Measurements from ENCODE around the gene HOXC6.
A peak's percentile ranks its signal among the peaks of the same experiment; 100 is the strongest.

The HOXC6 gene

GRCh38 chr12:53992377-53992889, 35.8 kb upstream of the HOXC6 start:
- H3K9ac ChIP-seq (ENCODE audit: low read length): no peak overlapping the region
- H3K36me3 ChIP-seq (ENCODE audit: insufficient read depth, low read length): no peaks in the 10 kb centered on the region
- H3K27me3 ChIP-seq (ENCODE audit: control insufficient read depth in 1 of 2, insufficient read depth in 2 of 2, low read length in 2 of 2): peaks cover 76 to 99% of the 10 kb centered on the region in 2 donors
- H3K4me3 ChIP-seq (ENCODE audit: low read depth in 1 of 2, low read length in 2 of 2): no peak overlapping the region
- no peaks in the 10 kb centered on the region for H3K9me3 ChIP-seq (ENCODE audit: low read length)
- no peak overlapping the region for H3K27ac ChIP-seq (ENCODE audit: low read depth, low read length)
- H3K4me1 ChIP-seq (ENCODE audit: insufficient read depth, low read length): peaks cover 11% of the 10 kb centered on the region

- peaks cover 76 to 99% of the 10 kb centered on the region in 2 donors for H3K27me3 ChIP-seq (ENCODE audit: control insufficient read depth in 1 of 2, insufficient read depth in 2 of 2, low read length in 2 of 2)
- peaks cover 11% of the 10 kb centered on the region for H3K4me1 ChIP-seq (ENCODE audit: insufficient read depth, low read length)
- no peak overlapping the region for H3K9ac ChIP-seq (ENCODE audit: low read length)
- H3K4me3 ChIP-seq (ENCODE audit: low read depth in 1 of 2, low read length in 2 of 2): no peak overlapping the region
- no peaks in the 10 kb centered on the region for H3K36me3 ChIP-seq (ENCODE audit: insufficient read depth, low read length)
- H3K27ac ChIP-seq (ENCODE audit: low read depth, low read length): no peak overlapping the region
- no peaks in the 10 kb centered on the region for H3K9me3 ChIP-seq (ENCODE audit: low read length)
Measured at GRCh38 chr12:53993162-53994008, 34.9 kb upstream of the HOXC6 start.

GRCh38 chr12:53994009-53994263, 34.3 kb upstream of the HOXC6 start:
- H3K4me3 ChIP-seq (ENCODE audit: low read depth in 1 of 2, low read length in 2 of 2): no peak overlapping the region
- no peaks in the 10 kb centered on the region for H3K36me3 ChIP-seq (ENCODE audit: insufficient read depth, low read length)
- no peak overlapping the region for H3K9ac ChIP-seq (ENCODE audit: low read length)
- no peak overlapping the region for H3K27ac ChIP-seq (ENCODE audit: low read depth, low read length)
- H3K27me3 ChIP-seq (ENCODE audit: control insufficient read depth in 1 of 2, insufficient read depth in 2 of 2, low read length in 2 of 2): peaks cover 76 to 99% of the 10 kb centered on the region in 2 donors
- peaks cover 11% of the 10 kb centered on the region for H3K4me1 ChIP-seq (ENCODE audit: insufficient read depth, low read length)
- no peaks in the 10 kb centered on the region for H3K9me3 ChIP-seq (ENCODE audit: low read length)

- H3K27ac ChIP-seq (ENCODE audit: low read depth, low read length): no peak overlapping the region
- H3K36me3 ChIP-seq (ENCODE audit: insufficient read depth, low read length): no peaks in the 10 kb centered on the region
- peak overlapping the region in 1 of 2 donors; percentile 53 for H3K4me3 ChIP-seq (ENCODE audit: low read depth in 1 of 2, low read length in 2 of 2)
- H3K9ac ChIP-seq (ENCODE audit: low read length): no peak overlapping the region
- H3K9me3 ChIP-seq (ENCODE audit: low read length): no peaks in the 10 kb centered on the region
- peaks cover 72 to 96% of the 10 kb centered on the region in 2 donors for H3K27me3 ChIP-seq (ENCODE audit: control insufficient read depth in 1 of 2, insufficient read depth in 2 of 2, low read length in 2 of 2)
- peaks cover 11% of the 10 kb centered on the region for H3K4me1 ChIP-seq (ENCODE audit: insufficient read depth, low read length)
Measured at GRCh38 chr12:53994264-53995001, 33.8 kb upstream of the HOXC6 start.

- no peaks in the 10 kb centered on the region for H3K36me3 ChIP-seq (ENCODE audit: insufficient read depth, low read length)
- no peak overlapping the region for H3K9ac ChIP-seq (ENCODE audit: low read length)
- H3K27me3 ChIP-seq (ENCODE audit: control insufficient read depth in 1 of 2, insufficient read depth in 2 of 2, low read length in 2 of 2): peaks cover 66 to 96% of the 10 kb centered on the region in 2 donors
- no peak overlapping the region for H3K27ac ChIP-seq (ENCODE audit: low read depth, low read length)
- peak overlapping the region in 1 of 2 donors; percentile 53 for H3K4me3 ChIP-seq (ENCODE audit: low read depth in 1 of 2, low read length in 2 of 2)
- peaks cover 14% of the 10 kb centered on the region for H3K4me1 ChIP-seq (ENCODE audit: insufficient read depth, low read length)
- H3K9me3 ChIP-seq (ENCODE audit: low read length): no peaks in the 10 kb centered on the region
Measured at GRCh38 chr12:53995002-53995377, 33.2 kb upstream of the HOXC6 start.

DNA sequence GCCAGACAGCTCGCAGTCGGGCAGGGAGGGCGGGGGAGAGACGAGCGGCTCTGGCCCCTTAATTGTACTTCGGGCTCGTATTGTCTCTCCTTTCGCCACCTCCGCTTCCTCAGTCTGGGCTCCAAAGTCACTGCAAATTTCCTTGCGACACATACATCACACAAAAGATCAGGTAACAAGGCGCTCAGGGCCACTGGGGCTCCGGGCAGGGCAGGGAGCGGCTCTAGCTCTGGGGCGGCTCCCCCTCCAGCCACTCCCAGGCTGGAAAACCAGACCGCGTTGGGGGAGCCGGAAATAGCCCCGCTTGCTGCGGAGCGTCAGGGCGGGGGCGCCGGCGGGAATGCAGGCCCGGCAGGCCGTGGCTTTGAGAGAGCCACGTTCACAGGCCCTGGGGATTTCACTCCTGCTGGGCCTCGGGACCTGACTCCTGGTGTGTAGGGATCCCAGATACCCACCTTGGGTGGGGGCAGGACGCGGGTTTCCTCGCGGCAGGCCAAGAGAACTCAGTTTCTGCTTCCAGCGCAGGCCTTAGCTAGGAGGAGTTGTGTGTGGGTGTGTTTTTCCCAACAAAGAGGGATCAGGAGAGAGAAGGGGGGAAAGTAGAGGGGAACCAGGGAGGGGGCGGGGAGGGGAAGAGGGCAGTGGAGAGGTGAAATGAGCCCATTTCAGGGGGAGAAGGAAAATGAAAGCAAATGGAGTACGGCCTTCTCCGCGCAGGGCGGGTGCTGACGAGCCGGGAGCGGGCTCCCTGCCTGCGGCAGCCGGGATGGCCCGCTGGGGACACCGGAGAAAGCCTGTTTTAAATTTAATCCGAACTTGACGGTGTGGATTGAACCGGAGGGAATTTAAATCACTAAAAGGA, 32.6 kb upstream of the HOXC6 start:
- H3K27ac ChIP-seq (ENCODE audit: low read depth, low read length): no peak overlapping the region
- peak overlapping the region; percentile 29 to 53 for H3K4me3 ChIP-seq (ENCODE audit: low read depth in 1 of 2, low read length in 2 of 2)
- H3K9me3 ChIP-seq (ENCODE audit: low read length): no peaks in the 10 kb centered on the region
- peaks cover 62 to 96% of the 10 kb centered on the region in 2 donors for H3K27me3 ChIP-seq (ENCODE audit: control insufficient read depth in 1 of 2, insufficient read depth in 2 of 2, low read length in 2 of 2)
- H3K9ac ChIP-seq (ENCODE audit: low read length): no peak overlapping the region
- no peaks in the 10 kb centered on the region for H3K36me3 ChIP-seq (ENCODE audit: insufficient read depth, low read length)
- H3K4me1 ChIP-seq (ENCODE audit: insufficient read depth, low read length): peaks cover 15% of the 10 kb centered on the region

- Histone ChIP-seq H3K9me3 (ENCODE audit: low read length) (no peaks in the 10 kb centered on the region), H3K27me3 (ENCODE audit: control insufficient read depth in 1 of 2, insufficient read depth in 2 of 2, low read length in 2 of 2) (peaks cover 62 to 96% of the 10 kb centered on the region in 2 donors), H3K9ac (ENCODE audit: low read length) (no peak overlapping the region), H3K36me3 (ENCODE audit: insufficient read depth, low read length) (no peaks in the 10 kb centered on the region), H3K27ac (ENCODE audit: low read depth, low read length) (no peak overlapping the region), H3K4me3 (ENCODE audit: low read depth in 1 of 2, low read length in 2 of 2) (peak overlapping the region in 1 of 2 donors; percentile 53), H3K4me1 (ENCODE audit: insufficient read depth, low read length) (peaks cover 15% of the 10 kb centered on the region)
Measured at GRCh38 chr12:53996240-53997203, 31.7 kb upstream of the HOXC6 start.

DNA sequence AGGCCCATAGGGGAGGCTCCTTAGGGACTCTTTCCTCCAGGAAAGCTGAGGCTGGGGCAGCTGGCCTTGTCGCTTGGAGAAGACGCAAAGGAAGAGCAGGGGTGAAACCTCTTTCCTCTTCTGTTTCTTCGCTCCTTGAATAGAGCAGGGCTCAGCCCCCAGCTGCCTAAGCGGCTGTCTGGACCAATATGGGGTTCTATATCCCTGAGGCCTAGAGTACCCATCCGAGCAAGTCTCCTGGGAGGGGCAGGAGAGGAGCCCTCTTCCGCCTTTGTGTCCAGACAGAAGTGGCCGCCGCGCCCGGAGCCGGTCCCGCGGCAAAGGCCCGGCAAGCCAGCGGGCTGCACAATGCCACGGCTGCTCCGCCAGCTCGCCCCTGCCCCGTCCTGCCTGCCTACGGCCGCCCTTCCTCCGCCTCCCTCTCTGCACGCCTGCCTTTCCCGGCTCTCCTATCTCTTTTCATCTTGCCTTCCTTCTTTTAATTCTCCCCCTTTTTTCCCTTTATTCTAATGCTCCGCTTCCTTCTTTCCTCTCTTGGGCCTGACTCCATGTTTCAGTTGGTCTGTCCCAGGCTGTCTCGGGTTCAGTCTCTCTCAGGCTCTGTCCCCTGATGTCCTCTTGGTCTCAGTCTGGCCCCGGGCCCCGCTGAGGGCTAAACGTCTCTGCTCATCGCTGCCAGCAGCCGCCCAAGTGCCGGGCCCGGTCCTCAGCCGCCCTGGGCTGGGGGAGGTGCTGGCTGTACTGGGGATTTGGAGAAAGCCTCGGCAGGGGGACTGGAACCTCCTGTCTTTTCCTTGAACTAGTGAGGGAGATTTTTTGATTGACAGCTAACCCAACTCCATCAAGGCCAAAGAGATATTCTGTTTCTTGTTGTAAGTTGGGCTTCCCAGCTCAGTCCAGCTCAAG, 30.8 kb upstream of the HOXC6 start:
- H3K4me3 ChIP-seq (ENCODE audit: low read depth in 1 of 2, low read length in 2 of 2): no peak overlapping the region
- no peak overlapping the region for H3K9ac ChIP-seq (ENCODE audit: low read length)
- peaks cover 15% of the 10 kb centered on the region for H3K4me1 ChIP-seq (ENCODE audit: insufficient read depth, low read length)
- H3K27me3 ChIP-seq (ENCODE audit: control insufficient read depth in 1 of 2, insufficient read depth in 2 of 2, low read length in 2 of 2): peaks cover 60 to 96% of the 10 kb centered on the region in 2 donors
- no peaks in the 10 kb centered on the region for H3K9me3 ChIP-seq (ENCODE audit: low read length)
- no peak overlapping the region for H3K27ac ChIP-seq (ENCODE audit: low read depth, low read length)
- no peaks in the 10 kb centered on the region for H3K36me3 ChIP-seq (ENCODE audit: insufficient read depth, low read length)

DNA sequence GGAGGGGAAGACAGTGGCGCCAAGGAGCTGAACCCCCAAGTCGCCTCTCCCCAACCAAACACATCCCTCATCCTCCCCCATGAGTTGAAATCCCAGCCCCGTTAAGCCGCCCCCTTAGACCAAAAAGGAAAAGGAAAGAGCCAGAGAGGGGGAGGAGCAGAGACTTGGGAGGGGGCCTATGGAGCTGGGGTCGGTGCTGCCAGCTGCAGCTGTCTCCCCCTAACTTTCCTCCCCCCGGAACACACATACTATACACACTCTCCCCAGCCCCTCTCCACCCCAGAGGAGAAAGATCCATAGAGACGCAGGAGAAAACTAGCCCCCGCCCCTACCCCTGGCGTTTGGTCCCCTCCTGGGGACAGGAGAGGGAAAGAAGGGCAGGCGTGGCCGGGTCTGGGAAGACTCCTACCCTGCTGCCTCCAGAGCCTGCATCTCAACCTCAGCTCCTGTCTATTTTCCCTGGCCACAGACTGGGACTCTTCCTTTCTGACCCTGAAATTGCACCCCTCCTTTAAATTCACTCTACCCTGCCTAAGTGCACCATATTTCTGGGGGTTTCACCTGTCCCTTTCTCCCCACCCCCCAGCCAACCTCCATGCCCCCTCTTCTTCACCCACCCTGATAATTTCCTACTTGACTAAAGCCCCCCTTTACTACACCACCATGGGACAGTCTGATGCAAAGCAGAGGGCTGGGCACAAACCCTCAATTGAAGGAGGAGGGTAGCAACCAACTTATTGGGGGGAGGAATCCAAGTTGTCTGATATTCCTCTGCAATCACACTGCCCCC, 29.9 kb upstream of the HOXC6 start:
- H3K27me3 ChIP-seq (ENCODE audit: control insufficient read depth in 1 of 2, insufficient read depth in 2 of 2, low read length in 2 of 2): peaks cover 56 to 95% of the 10 kb centered on the region in 2 donors

More for the DNA sequence above, 29.9 kb upstream of the HOXC6 start:
- peaks cover 15% of the 10 kb centered on the region for H3K4me1 ChIP-seq (ENCODE audit: insufficient read depth, low read length)
- no peaks in the 10 kb centered on the region for H3K9me3 ChIP-seq (ENCODE audit: low read length)
- no peak overlapping the region for H3K4me3 ChIP-seq (ENCODE audit: low read depth in 1 of 2, low read length in 2 of 2)
- H3K9ac ChIP-seq (ENCODE audit: low read length): no peak overlapping the region
- H3K27ac ChIP-seq (ENCODE audit: low read depth, low read length): no peak overlapping the region
- no peaks in the 10 kb centered on the region for H3K36me3 ChIP-seq (ENCODE audit: insufficient read depth, low read length)
